Activated CD8-positive, alpha-beta memory T cell treated with anti-CD3 and anti-CD28 coated beads, Interleukin-2, amount 50 U/mL, for 24 hours (primary cell): ENCODE measurements around the gene TBC1D22B.
A peak's percentile ranks its signal among the peaks of the same experiment; 100 is the strongest.

Experiments used
- DNase-seq: peaks from one replicate; pipeline ENCODE4 v3.0.0-alpha.2; 2020; ENCODE audit errors: extremely low read depth

The TBC1D22B gene

GRCh38 chr6:37257634-37258404 lies at the start of gene TBC1D22B, which contains the start of gene TMEM217:
Gene TBC1D22B, plus strand, starts transcription at chr6:37257772. Its CDS starts 146 bp downstream, at chr6:37257918.
Gene TMEM217, minus strand, starts transcription at chr6:37258144. Its CDS starts 39,114 bp downstream, at chr6:37219030.
- DNase-seq = peak; percentile 89

DNA sequence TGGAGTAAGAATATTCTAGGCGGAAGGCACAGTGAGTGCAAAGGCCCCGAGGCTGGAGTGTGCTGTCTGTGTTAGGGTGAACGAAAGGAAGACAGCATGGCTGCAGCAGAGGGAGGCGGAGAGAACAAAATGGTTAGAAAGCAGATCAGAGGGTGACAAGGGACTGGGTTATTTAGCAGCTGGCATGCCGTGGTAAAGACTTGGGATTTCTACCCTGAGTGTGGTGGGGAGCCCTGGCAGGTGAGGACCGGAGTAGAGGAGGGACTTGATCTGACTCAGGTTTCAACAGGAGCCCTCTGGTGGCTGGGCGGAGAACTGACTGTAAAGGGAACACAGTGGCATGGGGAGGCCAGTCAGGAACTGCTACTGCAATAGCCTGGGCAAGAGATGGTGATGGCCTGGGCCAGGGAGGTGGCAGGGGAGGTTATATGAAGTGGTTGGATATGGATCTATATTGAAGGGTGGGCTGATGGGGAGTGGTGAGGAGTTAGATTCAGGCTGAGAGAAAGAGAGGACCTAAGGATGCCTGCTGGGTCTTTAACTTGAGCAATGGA lies 49.6 kb upstream of the TBC1D22B start:
- DNase-seq = peak; percentile 85

DNA sequence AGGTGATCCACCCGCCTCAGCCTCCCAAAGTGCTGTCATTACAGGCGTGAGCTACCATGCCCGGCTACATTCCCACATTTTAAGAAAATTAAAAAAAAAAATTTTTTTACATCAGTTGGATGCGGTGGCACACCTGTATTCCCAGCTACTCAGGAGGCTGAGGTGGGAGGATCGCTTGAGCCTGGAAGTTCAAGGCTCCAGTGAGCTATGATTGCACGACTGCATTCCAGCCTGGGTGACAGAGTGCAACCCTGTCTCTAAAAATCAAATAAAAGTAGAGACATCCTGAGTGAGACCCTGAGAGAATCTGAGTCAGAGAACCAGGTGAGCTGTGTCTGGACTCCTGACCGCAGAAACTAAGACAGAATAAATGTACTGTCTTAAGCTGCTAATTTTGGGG lies 48.8 kb upstream of the TBC1D22B start:
- DNase-seq = no peak

DNA sequence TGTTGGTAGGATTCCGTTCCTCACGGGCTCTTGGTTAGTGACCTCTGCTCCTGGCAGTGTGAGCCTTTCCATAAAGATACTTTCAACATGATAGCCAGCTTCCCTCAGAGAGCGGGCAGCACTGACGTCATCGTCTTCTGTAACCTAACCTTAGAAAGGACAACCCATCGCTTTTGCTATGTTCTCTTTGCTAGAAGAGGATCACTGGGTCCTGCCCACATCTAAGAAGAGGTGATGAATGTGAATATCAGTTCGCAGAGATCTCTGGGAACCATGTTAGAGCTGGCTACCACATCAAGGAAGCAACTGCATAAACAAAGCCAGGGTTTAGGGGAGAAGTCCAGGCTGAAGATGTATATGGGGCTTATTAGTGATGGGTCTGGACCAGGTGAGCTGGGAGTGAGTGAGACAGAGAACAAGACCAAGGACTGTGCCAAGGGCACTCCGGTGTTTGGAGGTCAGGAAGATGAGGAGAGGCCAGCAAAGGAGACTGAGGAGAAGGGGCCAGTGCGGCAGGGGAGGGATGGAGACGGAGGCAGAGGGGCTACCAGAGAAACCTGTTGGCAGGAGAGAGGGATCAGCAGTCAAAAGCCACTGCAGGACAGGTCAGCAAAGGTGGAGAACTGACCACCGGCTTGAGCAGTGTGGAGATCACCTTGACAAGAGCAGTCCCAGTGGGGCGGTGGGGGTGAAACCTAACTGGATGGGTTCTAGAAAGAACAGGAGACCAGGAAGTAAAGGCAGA lies 47.9 kb upstream of the TBC1D22B start:
- DNase-seq = no peak

DNA sequence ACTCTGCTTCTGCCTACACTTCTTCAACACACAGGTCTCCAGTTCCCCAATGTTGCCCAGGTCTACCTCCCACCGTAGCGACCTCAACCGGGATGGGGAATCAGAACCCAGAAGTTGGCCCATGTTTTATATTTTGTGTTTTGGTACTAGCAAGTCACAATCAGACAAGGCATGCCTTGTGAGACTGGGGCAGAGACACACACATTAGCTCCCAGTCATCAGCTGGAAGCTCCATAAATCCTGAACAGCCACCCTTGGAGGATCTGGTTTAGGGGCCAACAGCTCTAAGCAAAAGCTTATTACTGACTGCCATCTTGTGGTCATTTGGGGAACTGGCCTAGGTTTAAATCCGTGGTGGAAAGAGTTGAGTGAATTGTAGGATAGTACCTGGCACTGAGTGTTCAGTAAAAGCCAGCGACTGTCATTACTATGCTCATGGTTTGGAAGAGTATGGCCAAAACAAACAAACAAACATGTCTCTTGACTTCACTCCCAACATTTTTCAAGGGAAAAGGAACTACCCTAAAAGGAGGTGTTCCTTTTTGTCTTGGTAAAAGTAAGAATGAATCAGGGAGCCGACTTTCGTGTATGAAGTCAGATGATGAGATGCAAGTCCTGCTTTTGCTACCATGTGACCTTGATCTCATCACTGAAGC lies 47.1 kb upstream of the TBC1D22B start:
- DNase-seq = peak; percentile 61

DNA sequence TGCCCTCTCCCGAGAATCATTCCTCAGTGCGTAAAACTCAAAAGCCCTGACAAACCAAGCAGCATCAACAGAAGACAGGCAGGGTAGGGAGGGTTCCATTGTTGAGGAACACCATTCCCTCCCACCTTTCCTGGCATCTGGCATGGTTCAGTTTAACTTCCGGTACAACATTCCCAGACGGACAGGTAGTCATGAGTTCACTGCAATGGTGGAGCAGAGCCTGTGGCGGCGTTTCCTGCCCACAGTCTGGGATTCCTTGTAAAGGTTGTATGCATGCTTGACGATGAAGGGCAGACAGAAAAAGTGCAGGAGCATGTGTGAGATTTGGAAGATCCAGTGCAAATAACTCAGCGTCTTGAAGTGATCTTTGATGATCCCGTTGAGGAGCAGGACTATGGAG lies 45.3 kb upstream of the TBC1D22B start:
- DNase-seq = no peak

DNA sequence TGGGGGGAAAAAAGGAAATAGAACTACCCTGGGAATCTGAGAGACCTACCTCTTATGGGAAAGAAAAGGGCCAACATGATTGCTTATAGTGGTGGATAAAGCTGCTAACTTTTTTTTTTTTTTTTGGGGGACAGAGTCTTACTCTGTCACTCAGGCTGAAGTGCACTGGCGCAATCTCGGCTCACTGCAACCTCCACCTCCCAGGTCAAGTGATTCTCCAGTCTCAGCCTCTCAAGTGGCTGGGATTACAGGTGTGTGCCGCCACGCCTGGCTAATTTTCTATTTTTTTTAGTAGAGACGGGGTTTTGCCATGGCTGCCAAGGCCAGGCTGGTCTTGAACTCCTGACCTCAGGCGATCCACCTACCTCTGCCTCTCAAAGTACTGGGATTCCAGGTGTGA lies 39.5 kb upstream of the TBC1D22B start:
- DNase-seq = no peak

GRCh38 chr6:37218511-37218910 lies 39.1 kb upstream of the TBC1D22B start:
- no peak for DNase-seq

- DNase-seq = no peak
Observed at GRCh38 chr6:37221585-37222124, 35.9 kb upstream of the TBC1D22B start.

- peak; percentile 33 for DNase-seq
Observed at GRCh38 chr6:37222125-37222967, 35.2 kb upstream of the TBC1D22B start.

- no peak for DNase-seq
Observed at GRCh38 chr6:37222992-37223391, 34.6 kb upstream of the TBC1D22B start.

GRCh38 chr6:37225350-37226169 lies 32.0 kb upstream of the TBC1D22B start:
- DNase-seq = no peak

- no peak for DNase-seq
Observed at GRCh38 chr6:37230104-37230503, 27.5 kb upstream of the TBC1D22B start.

DNA sequence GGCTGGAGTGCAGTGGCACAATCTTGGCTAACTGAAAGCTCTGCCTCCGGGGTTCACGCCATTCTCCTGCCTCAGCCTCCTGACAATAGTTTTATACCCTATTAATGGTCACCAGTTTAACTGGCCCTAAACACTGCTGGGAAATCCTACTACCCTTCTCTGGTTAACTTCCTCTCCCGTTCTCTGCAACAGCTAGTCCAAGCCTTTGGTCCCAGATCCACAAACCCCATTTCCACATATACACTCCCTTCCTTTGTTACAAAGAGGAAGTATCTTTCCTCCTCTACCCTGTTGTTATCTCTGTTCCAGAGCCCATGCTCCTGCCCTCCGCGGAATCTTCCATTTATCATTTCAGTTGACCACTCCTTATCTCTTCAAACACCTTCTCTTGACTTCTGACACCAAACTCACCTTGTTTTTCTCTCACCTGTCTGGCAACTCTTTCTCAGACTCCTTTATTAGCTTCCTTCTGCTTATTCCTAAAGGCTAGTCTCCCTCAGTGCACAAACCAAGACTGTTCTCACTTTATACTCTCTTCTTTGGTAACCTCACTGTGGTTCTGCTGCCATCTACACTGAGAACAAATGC lies 25.0 kb upstream of the TBC1D22B start:
- DNase-seq = no peak

- DNase-seq = no peak
Observed at GRCh38 chr6:37233541-37233940, 24.0 kb upstream of the TBC1D22B start.

- DNase-seq = no peak
Observed at GRCh38 chr6:37236921-37237320, 20.7 kb upstream of the TBC1D22B start.

DNA sequence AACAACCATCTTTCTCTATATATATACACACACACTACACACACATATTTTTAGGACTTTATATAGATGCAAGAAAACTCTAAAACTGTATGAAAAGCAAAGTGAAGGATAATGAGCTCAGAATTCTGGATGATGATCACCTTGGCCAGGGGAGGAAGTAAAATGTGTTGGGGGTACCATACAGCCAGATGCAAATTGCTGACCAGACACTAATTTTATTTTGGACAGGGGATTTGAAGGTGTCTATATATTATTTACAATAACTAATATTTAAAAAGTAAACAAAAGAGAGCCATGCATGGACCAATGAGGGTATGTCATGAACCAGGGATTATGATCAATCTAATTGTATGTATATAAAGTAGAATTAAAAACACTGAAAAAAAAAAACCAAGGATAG lies 19.8 kb upstream of the TBC1D22B start:
- DNase-seq = no peak

GRCh38 chr6:37238381-37238780 lies 19.2 kb upstream of the TBC1D22B start:
- no peak for DNase-seq

DNA sequence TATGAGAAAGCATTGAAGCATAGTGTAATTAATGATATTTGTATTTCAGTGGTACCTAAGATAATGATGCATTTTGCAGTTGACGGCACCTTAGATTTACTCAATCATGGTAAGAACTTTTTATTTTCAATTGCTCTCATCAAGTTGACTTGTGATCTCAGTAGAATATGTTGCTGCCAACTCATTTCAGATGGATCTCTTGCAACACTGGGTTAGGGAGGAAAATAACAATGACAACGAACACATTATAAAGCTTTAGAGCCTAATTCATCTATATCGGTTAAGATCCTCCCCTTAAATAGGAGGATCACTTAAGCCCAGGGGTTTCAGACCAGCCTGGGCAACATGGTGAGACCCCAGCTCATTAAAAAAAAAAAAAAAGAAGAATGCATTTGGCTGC lies 18.0 kb upstream of the TBC1D22B start:
- no peak for DNase-seq
